Osteoblast (primary cell): ENCODE measurements around the gene LZTS2. TPM values are rescaled to one million over a fixed set of nuclear protein-coding genes. Genes with fewer than 3 reads are reported as not detected.

Experiments
- DNase-seq: peaks from one replicate; pipeline ENCODE4 v3.0.0; 2011; ENCODE audit warnings: low spot score, mixed read lengths; ENCODE audit not compliant: insufficient read length; ENCODE audit errors: missing footprints
- H2AFZ ChIP-seq: 2 replicates; pipeline ENCODE4 v1.6.0; 2011; ENCODE audit warnings: mild to moderate bottlenecking, low read length
- H3K27ac ChIP-seq: 2 replicates; pipeline ENCODE4 v1.5.1; 2011; ENCODE audit warnings: mild to moderate bottlenecking, low read depth, low read length, moderate library complexity
- H3K27me3 ChIP-seq: 2 replicates; pipeline ENCODE4 v1.6.0; 2012; ENCODE audit warnings: mild to moderate bottlenecking, control low read depth, inconsistent platforms, low read length, moderate library complexity; ENCODE audit not compliant: insufficient read depth
- H3K36me3 ChIP-seq: 2 replicates; pipeline ENCODE4 v1.5.1; 2011; ENCODE audit warnings: mild to moderate bottlenecking, low read length, control low read depth, moderate library complexity; ENCODE audit not compliant: insufficient read depth
- H3K4me1 ChIP-seq: 2 replicates; pipeline ENCODE4 v1.5.1; 2011; ENCODE audit warnings: mild to moderate bottlenecking, low read length, control low read depth, moderate library complexity; ENCODE audit not compliant: insufficient read depth
- H3K4me2 ChIP-seq: 2 replicates; pipeline ENCODE4 v1.6.0; 2011; ENCODE audit warnings: mild to moderate bottlenecking, low read length; ENCODE audit not compliant: insufficient read depth
- H3K4me3 ChIP-seq: fragments of 200-600 bp; sonication (generic); 3 replicates; pipeline ENCODE4 v1.5.1; 2012; ENCODE audit warnings: mild to moderate bottlenecking, low read length, inconsistent platforms; ENCODE audit not compliant: insufficient read depth
- H3K79me2 ChIP-seq: 2 replicates; pipeline ENCODE4 v1.6.0; 2012; ENCODE audit warnings: mild to moderate bottlenecking, low read length, control low read depth, inconsistent platforms; ENCODE audit not compliant: insufficient read depth
- H3K9me3 ChIP-seq: 2 replicates; pipeline ENCODE4 v1.5.1; 2011; ENCODE audit warnings: low read depth, low read length, control low read depth
- H4K20me1 ChIP-seq: 2 replicates; pipeline ENCODE4 v1.6.0; 2012; ENCODE audit warnings: mild to moderate bottlenecking, low read length, control low read depth; ENCODE audit not compliant: insufficient read depth
- CTCF ChIP-seq: IDR thresholded peaks from 2 replicates; pipeline ENCODE4 v1.5.1; 2011; ENCODE audit warnings: mild to moderate bottlenecking, low read depth, low read length, moderate library complexity; ENCODE audit errors: extremely low read depth
- total RNA-seq: library from RNA; depleted of rRNA; stranded (reverse); fragments of >200 nt; gene quantifications from 2 replicates; pipeline ENCODE4 v1.2.3, GENCODE V29; 2012

The LZTS2 gene
- total RNA-seq, 1 donor: 127 TPM

- H3K9me3 ChIP-seq: no peaks in the 10 kb centered on the region
- H3K4me1 ChIP-seq: no peaks in the 10 kb centered on the region
- H2AFZ ChIP-seq: no peak overlapping the region
- H4K20me1 ChIP-seq: no peaks in the 10 kb centered on the region
- no peaks in the 10 kb centered on the region for H3K36me3 ChIP-seq
- peak; percentile 67 for DNase-seq
- H3K27ac ChIP-seq: no peak overlapping the region
- no peak overlapping the region for H3K4me3 ChIP-seq
- H3K27me3 ChIP-seq: no peaks in the 10 kb centered on the region
- TF ChIP-seq CTCF: no peak
- H3K4me2 ChIP-seq: no peak overlapping the region
- no peaks in the 10 kb centered on the region for H3K79me2 ChIP-seq
These were observed 21.6 kb downstream of the LZTS2 start for GRCh38 chr10:101021239-101021638.

- no peak for TF ChIP-seq CTCF
- Histone ChIP-seq H3K27me3 (no peaks in the 10 kb centered on the region), H3K36me3 (no peaks in the 10 kb centered on the region), H3K9me3 (no peaks in the 10 kb centered on the region), H2AFZ (no peak overlapping the region), H3K4me1 (no peaks in the 10 kb centered on the region), H3K4me2 (no peak overlapping the region), H3K79me2 (no peaks in the 10 kb centered on the region), H3K4me3 (no peak overlapping the region), H4K20me1 (no peaks in the 10 kb centered on the region), H3K27ac (no peak overlapping the region)
- DNase-seq: peak; percentile 59
These were observed 22.2 kb downstream of the LZTS2 start for GRCh38 chr10:101021692-101022251.

GRCh38 chr10:101022967-101023705 lies 23.5 kb downstream of the LZTS2 start:
- Histone ChIP-seq H2AFZ (no peak overlapping the region), H3K9me3 (no peaks in the 10 kb centered on the region), H3K27me3 (no peaks in the 10 kb centered on the region), H3K4me1 (no peaks in the 10 kb centered on the region), H3K36me3 (no peaks in the 10 kb centered on the region), H3K4me2 (no peak overlapping the region), H3K4me3 (no peak overlapping the region), H4K20me1 (no peaks in the 10 kb centered on the region), H3K79me2 (no peaks in the 10 kb centered on the region), H3K27ac (no peak overlapping the region)
- TF ChIP-seq CTCF: no peak
- peak; percentile 31 for DNase-seq

GRCh38 chr10:101027106-101027720 lies 27.6 kb downstream of the LZTS2 start:
- H3K79me2 ChIP-seq: peaks cover 3% of the 10 kb centered on the region
- peaks cover 9% of the 10 kb centered on the region for H3K4me1 ChIP-seq
- H2AFZ ChIP-seq: peak overlapping the region; percentile 47
- no peak for TF ChIP-seq CTCF
- DNase-seq: peak; percentile 92
- H3K9me3 ChIP-seq: no peaks in the 10 kb centered on the region
- H3K27ac ChIP-seq: no peak overlapping the region
- H3K4me2 ChIP-seq: no peak overlapping the region
- H3K4me3 ChIP-seq: no peak overlapping the region
- no peaks in the 10 kb centered on the region for H3K36me3 ChIP-seq
- H4K20me1 ChIP-seq: no peaks in the 10 kb centered on the region
- H3K27me3 ChIP-seq: peaks cover 13% of the 10 kb centered on the region
